HepG2 (cell line): ENCODE data around the gene ZCCHC4.

Source experiments
- BHLHE40 ChIP-seq: IDR thresholded peaks from 2 replicates; pipeline ENCODE4 v1.6.1; 2011; ENCODE audit warnings: low read length, improper control_type of control experiment
- CBFB ChIP-seq: sonication (generic); formaldehyde crosslinking; IDR thresholded peaks from 2 replicates; pipeline ENCODE4 v1.4.0; 2020; ENCODE audit warnings: missing genetic modification reagents
- CTCF ChIP-seq: sonication (generic); formaldehyde crosslinking; IDR thresholded peaks from 2 replicates; pipeline ENCODE4 v1.5.0; 2020; ENCODE audit warnings: mild to moderate bottlenecking, missing genetic modification reagents, moderate library complexity
- EP300 ChIP-seq, 3 experiments: sonication (generic) in 1 of 3; formaldehyde crosslinking in 1 of 3; IDR thresholded peaks; 2 replicates each; pipeline versions ENCODE4 v1.5.1 to v1.6.1; 2011 to 2020; ENCODE audit warnings: low read depth in 2 of 3, low read length in 2 of 3, borderline replicate concordance in 1 of 3, improper control_type of control experiment in 1 of 3, mild to moderate bottlenecking in 1 of 3, missing genetic modification reagents in 1 of 3, moderate library complexity in 1 of 3
- MAFG ChIP-seq: sonication (generic); formaldehyde crosslinking; IDR thresholded peaks from 2 replicates; pipeline ENCODE4 v1.5.1; 2020; ENCODE audit warnings: mild to moderate bottlenecking, missing genetic modification reagents
- MAFK ChIP-seq, 2 experiments: IDR thresholded peaks in 1 of 2; conservative IDR thresholded peaks in 1 of 2; 2 replicates each; pipeline ENCODE4 v1.6.1; 2011; ENCODE audit warnings: improper control_type of control experiment in 2 of 2, low read length in 2 of 2
- MIER2 ChIP-seq: IDR thresholded peaks from 2 replicates; pipeline ENCODE4 v1.6.1; 2016; ENCODE audit warnings: missing biosample characterization, missing genetic modification reagents
- MZF1 ChIP-seq: sonication (generic); formaldehyde crosslinking; IDR thresholded peaks from 2 replicates; pipeline ENCODE4 v1.8.1; 2023; ENCODE audit warnings: mild to moderate bottlenecking, missing genetic modification reagents, borderline replicate concordance
- POLR2A ChIP-seq, 2 experiments: IDR thresholded peaks; 2 replicates each; pipeline ENCODE4 v1.6.1; 2011; ENCODE audit warnings: low read depth in 2 of 2, low read length in 2 of 2, mild to moderate bottlenecking in 1 of 2, moderate library complexity in 1 of 2; ENCODE audit not compliant: insufficient read depth in 1 of 2
- SETDB1 ChIP-seq: sonication (generic); formaldehyde crosslinking; IDR thresholded peaks from 2 replicates; pipeline ENCODE4 v1.5.1; 2020; ENCODE audit warnings: missing genetic modification reagents, mild to moderate bottlenecking, borderline replicate concordance
- TAF1 ChIP-seq: sonication (generic); formaldehyde crosslinking; IDR thresholded peaks from 2 replicates; pipeline ENCODE4 v1.4.0; 2020; ENCODE audit warnings: missing genetic modification reagents
- THYN1 ChIP-seq: sonication (generic); formaldehyde crosslinking; IDR thresholded peaks from 2 replicates; pipeline ENCODE4 v1.8.1; 2023; ENCODE audit warnings: low read depth, mild to moderate bottlenecking, moderate library complexity, missing genetic modification reagents, borderline replicate concordance
- ZNF264 ChIP-seq: sonication (generic); formaldehyde crosslinking; IDR thresholded peaks from 2 replicates; pipeline ENCODE4 v1.4.0; 2020; ENCODE audit warnings: missing genetic modification reagents

- TF ChIP-seq CTCF (CRISPR knock-in tag), result no peak
- no peak for TF ChIP-seq EP300 (IDR thresholded peaks at IDR 0.05; ENCODE audit: low read depth in 2 of 2, low read length in 2 of 2)
- no peak for TF ChIP-seq EP300 (CRISPR knock-in tag; IDR thresholded peaks at IDR 0.05; ENCODE audit: borderline replicate concordance)
- no peak for TF ChIP-seq BHLHE40
- TF ChIP-seq CBFB (CRISPR knock-in tag), result no peak
- TF ChIP-seq MZF1 (CRISPR knock-in tag), result no peak
- no peak for TF ChIP-seq POLR2A (IDR thresholded peaks at IDR 0.05; ENCODE audit: insufficient read depth in 1 of 2, low read depth in 2 of 2, low read length in 2 of 2)
- no peak for TF ChIP-seq THYN1 (CRISPR knock-in tag)
- TF ChIP-seq MIER2 (CRISPR knock-in tag), result no peak
- no peak for TF ChIP-seq SETDB1
- TF ChIP-seq ZNF264, result no peak
- peak; percentile 68 to 76 for TF ChIP-seq MAFK (conservative IDR thresholded peaks at IDR 0.05 in 1 of 2, IDR thresholded peaks at IDR 0.05 in 1 of 2; ENCODE audit: low read length in 2 of 2)
- TF ChIP-seq TAF1, result no peak
- TF ChIP-seq MAFG, result no peak
Observed at GRCh38 chr4:25303578-25303977, 9.0 kb upstream of the ZCCHC4 start.
